HEK293 (cell line): ENCODE results near the gene NRP1.

Experiments
- CTCF ChIA-PET: fragments of 350-600 bp; formaldehyde crosslinking; extraction: SDS; loops from one replicate; lab custom pipeline; 2021; ENCODE audit warnings: antibody characterized with exemption; lab: Yijun Ruan, JAX
- POLR2A ChIA-PET: fragments of 300-600 bp; formaldehyde crosslinking; extraction: SDS; loops from one replicate; lab custom pipeline; 2020; ENCODE audit warnings: antibody characterized with exemption, inconsistent platforms; lab: Yijun Ruan, JAX
- H3K27ac ChIP-seq: fragments of 200-500 bp; sonication (Bioruptor generic); 2 replicates; pipeline ENCODE4 v1.5.1; 2014; ENCODE audit warnings: low read depth, low read length, control low read depth, inconsistent platforms; ENCODE audit errors: extremely low read depth
- H3K36me3 ChIP-seq, 2 experiments: fragments of 200-500 bp in 1 of 2; sonication (Bioruptor generic) in 1 of 2; 1 replicate in 1 of 2; 2 replicates in 1 of 2; pipeline ENCODE4 v1.5.1; 2014 to 2017; ENCODE audit warnings: inconsistent platforms in 2 of 2, low read length in 2 of 2; ENCODE audit not compliant: control insufficient read depth in 2 of 2, insufficient read depth in 1 of 2
- H3K4me1 ChIP-seq: fragments of 200-500 bp; sonication (Bioruptor generic); 2 replicates; pipeline ENCODE4 v1.5.1; 2014; ENCODE audit warnings: mild to moderate bottlenecking, low read length, inconsistent platforms; ENCODE audit not compliant: control insufficient read depth, insufficient read depth
- H3K4me3 ChIP-seq: 2 replicates; pipeline ENCODE4 v1.5.1; 2011; ENCODE audit warnings: low read depth, mild to moderate bottlenecking, control low read depth, low read length, moderate library complexity
- H3K9me3 ChIP-seq: fragments of 200-500 bp; sonication (Bioruptor generic); 2 replicates; pipeline ENCODE4 v1.5.1; 2014; ENCODE audit warnings: low read depth, low read length, inconsistent platforms; ENCODE audit not compliant: control insufficient read depth, insufficient read depth
- BCL11A ChIP-seq: fragments of 450-650 bp; formaldehyde crosslinking; IDR thresholded peaks from 2 replicates; pipeline ENCODE4 v1.5.1; 2016; ENCODE audit warnings: low read depth, missing biosample characterization, missing genetic modification characterization
- KLF7 ChIP-seq: fragments of 450-650 bp; formaldehyde crosslinking; IDR thresholded peaks from 2 replicates; pipeline ENCODE4 v1.5.1; 2016; ENCODE audit warnings: missing biosample characterization, missing genetic modification characterization, borderline replicate concordance
- TSHZ1 ChIP-seq: fragments of 450-650 bp; formaldehyde crosslinking; IDR thresholded peaks from 2 replicates; pipeline ENCODE4 v1.5.1; 2016; ENCODE audit warnings: missing biosample characterization, missing genetic modification characterization, borderline replicate concordance
- ZBTB11 ChIP-seq: fragments of 450-650 bp; formaldehyde crosslinking; conservative IDR thresholded peaks from 2 replicates; pipeline ENCODE4 v1.5.1; 2016; ENCODE audit warnings: low read depth, missing biosample characterization, missing genetic modification characterization
- ZNF2 ChIP-seq: fragments of 450-650 bp; formaldehyde crosslinking; IDR thresholded peaks from 2 replicates; pipeline ENCODE4 v1.5.1; 2016; ENCODE audit warnings: missing biosample characterization, missing genetic modification characterization
- ZNF202 ChIP-seq: fragments of 450-650 bp; formaldehyde crosslinking; IDR thresholded peaks from 2 replicates; pipeline ENCODE4 v1.5.1; 2016; ENCODE audit warnings: missing biosample characterization, missing genetic modification characterization, borderline replicate concordance
- ZNF692 ChIP-seq: fragments of 450-650 bp; formaldehyde crosslinking; IDR thresholded peaks from 2 replicates; pipeline ENCODE4 v1.5.1; 2016; ENCODE audit warnings: missing biosample characterization, missing genetic modification characterization
- ZNF776 ChIP-seq: fragments of 450-650 bp; formaldehyde crosslinking; IDR thresholded peaks from 2 replicates; pipeline ENCODE4 v1.5.0; 2017; ENCODE audit warnings: missing biosample characterization, missing genetic modification characterization, borderline replicate concordance
- ZNF792 ChIP-seq: fragments of 450-650 bp; formaldehyde crosslinking; IDR thresholded peaks from 2 replicates; pipeline ENCODE4 v1.5.1; 2016; ENCODE audit warnings: missing biosample characterization, missing genetic modification characterization
- TF ChIP-seq, protein P1 (sequence below): fragments of 450-650 bp; formaldehyde crosslinking; IDR thresholded peaks from 2 replicates; pipeline ENCODE4 v1.5.1; 2016; ENCODE audit warnings: missing biosample characterization, missing genetic modification characterization
- TF ChIP-seq, protein P2 (sequence below): fragments of 450-650 bp; formaldehyde crosslinking; IDR thresholded peaks from 2 replicates; pipeline ENCODE4 v1.5.1; 2016; ENCODE audit warnings: missing biosample characterization, missing genetic modification characterization, low read depth
- TF ChIP-seq, protein P3 (sequence below): fragments of 450-650 bp; formaldehyde crosslinking; IDR thresholded peaks from 2 replicates; pipeline ENCODE4 v1.5.1; 2016; ENCODE audit warnings: missing biosample characterization, missing genetic modification characterization

NRP1 gene

DNA sequence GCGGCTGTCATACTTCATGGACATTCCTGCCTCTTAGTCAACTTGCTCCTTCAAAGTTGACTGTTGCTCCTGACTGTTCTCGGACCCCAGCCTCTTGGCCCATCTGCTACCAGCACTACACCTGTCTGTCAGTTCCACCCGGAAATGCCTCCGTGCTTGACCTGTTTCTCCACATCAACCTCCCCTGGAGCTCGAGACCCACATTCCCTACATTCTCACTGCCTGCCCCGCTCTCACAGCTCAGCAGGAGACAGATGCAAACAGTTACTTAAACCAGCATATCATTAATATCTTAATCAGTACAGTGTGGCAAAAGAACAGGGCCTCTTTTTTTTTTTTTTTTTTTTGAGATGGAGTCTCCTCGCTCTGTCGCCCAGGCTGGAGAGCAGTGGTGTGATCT, 174.3 kb downstream of the NRP1 start:
- Histone ChIP-seq H3K4me3 (no peak overlapping the region), H3K9me3 (no peaks in the 10 kb centered on the region), H3K4me1 (no peaks in the 10 kb centered on the region), H3K36me3 (no peaks in the 10 kb centered on the region), H3K27ac (no peak overlapping the region)
- CTCF ChIA-PET: interaction anchor here (0.6 to 1.7 kb wide), 4 partner anchors 10 to 151 kb away, joined by 3 to 4 read pairs (median 4); no protein-coding TSS in a partner anchor
- TF ChIP-seq ZNF692 (tag by site-specific recombination) (no peak), ZBTB11 (tag by site-specific recombination) (no peak), ZNF2 (no peak), KLF7 (tag by site-specific recombination) (no peak), ZNF776 (tag by site-specific recombination) (no peak), TSHZ1 (tag by site-specific recombination) (no peak), ZNF202 (no peak), BCL11A (no peak), ZNF792 (tag by site-specific recombination) (no peak)
- TF ChIP-seq, protein P1, sequence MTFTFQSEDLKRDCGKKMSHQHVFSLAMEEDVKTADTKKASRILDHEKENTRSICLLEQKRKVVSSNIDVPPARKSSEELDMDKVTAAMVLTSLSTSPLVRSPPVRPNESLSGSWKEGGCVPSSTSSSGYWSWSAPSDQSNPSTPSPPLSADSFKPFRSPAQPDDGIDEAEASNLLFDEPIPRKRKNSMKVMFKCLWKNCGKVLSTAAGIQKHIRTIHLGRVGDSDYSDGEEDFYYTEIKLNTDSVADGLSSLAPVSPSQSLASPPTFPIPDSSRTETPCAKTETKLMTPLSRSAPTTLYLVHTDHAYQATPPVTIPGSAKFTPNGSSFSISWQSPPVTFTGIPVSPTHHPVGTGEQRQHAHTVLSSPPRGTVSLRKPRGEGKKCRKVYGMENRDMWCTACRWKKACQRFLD (tag by site-specific recombination): no peak
- TF ChIP-seq, protein P2, sequence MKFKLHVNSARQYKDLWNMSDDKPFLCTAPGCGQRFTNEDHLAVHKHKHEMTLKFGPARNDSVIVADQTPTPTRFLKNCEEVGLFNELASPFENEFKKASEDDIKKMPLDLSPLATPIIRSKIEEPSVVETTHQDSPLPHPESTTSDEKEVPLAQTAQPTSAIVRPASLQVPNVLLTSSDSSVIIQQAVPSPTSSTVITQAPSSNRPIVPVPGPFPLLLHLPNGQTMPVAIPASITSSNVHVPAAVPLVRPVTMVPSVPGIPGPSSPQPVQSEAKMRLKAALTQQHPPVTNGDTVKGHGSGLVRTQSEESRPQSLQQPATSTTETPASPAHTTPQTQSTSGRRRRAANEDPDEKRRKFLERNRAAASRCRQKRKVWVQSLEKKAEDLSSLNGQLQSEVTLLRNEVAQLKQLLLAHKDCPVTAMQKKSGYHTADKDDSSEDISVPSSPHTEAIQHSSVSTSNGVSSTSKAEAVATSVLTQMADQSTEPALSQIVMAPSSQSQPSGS (tag by site-specific recombination): no peak
- TF ChIP-seq, protein P3, sequence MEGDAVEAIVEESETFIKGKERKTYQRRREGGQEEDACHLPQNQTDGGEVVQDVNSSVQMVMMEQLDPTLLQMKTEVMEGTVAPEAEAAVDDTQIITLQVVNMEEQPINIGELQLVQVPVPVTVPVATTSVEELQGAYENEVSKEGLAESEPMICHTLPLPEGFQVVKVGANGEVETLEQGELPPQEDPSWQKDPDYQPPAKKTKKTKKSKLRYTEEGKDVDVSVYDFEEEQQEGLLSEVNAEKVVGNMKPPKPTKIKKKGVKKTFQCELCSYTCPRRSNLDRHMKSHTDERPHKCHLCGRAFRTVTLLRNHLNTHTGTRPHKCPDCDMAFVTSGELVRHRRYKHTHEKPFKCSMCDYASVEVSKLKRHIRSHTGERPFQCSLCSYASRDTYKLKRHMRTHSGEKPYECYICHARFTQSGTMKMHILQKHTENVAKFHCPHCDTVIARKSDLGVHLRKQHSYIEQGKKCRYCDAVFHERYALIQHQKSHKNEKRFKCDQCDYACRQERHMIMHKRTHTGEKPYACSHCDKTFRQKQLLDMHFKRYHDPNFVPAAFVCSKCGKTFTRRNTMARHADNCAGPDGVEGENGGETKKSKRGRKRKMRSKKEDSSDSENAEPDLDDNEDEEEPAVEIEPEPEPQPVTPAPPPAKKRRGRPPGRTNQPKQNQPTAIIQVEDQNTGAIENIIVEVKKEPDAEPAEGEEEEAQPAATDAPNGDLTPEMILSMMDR (tag by site-specific recombination): no peak
- TF ChIP-seq, all 188 proteins: peak for 0
- POLR2A ChIA-PET: no interaction called here
